SK-N-SH (cell line): ENCODE measurements around the gene ENTPD2.

Experiments used
- CHD2 ChIP-seq: fragments of 150-350 bp; IDR thresholded peaks from 2 replicates; pipeline ENCODE4 v1.6.1; 2018; ENCODE audit warnings: low read length; ENCODE audit not compliant: partially characterized antibody
- CTCF ChIP-seq: fragments of 200-600 bp; sonication (generic); IDR thresholded peaks from 2 replicates; pipeline ENCODE4 v1.6.1; 2017; ENCODE audit warnings: antibody characterized with exemption, mild to moderate bottlenecking, moderate library complexity
- ELF1 ChIP-seq: IDR thresholded peaks from 2 replicates; pipeline ENCODE4 v1.4.0; 2012
- MXI1 ChIP-seq: IDR thresholded peaks from 2 replicates; pipeline ENCODE4 v1.6.1; 2012; ENCODE audit warnings: mild to moderate bottlenecking, low read depth, low read length, improper control_type of control experiment
- POLR2AphosphoS5 ChIP-seq: IDR thresholded peaks from 2 replicates; pipeline ENCODE4 v1.6.1; 2012; ENCODE audit warnings: low read depth, low read length
- RAD21 ChIP-seq: IDR thresholded peaks from 2 replicates; pipeline ENCODE4 v1.6.1; 2012; ENCODE audit warnings: mild to moderate bottlenecking, low read length
- REST ChIP-seq: IDR thresholded peaks from 2 replicates; pipeline ENCODE4 v1.6.1; 2012; ENCODE audit warnings: mild to moderate bottlenecking, low read depth, low read length, moderate library complexity
- RFX5 ChIP-seq: IDR thresholded peaks from 2 replicates; pipeline ENCODE4 v1.6.1; 2012; ENCODE audit warnings: mild to moderate bottlenecking, improper control_type of control experiment, low read length
- RXRA ChIP-seq: IDR thresholded peaks from 2 replicates; pipeline ENCODE4 v1.4.0; 2012; ENCODE audit warnings: low read depth, mild to moderate bottlenecking, borderline replicate concordance
- TAF1 ChIP-seq: IDR thresholded peaks from 2 replicates; pipeline ENCODE4 v1.6.1; 2012; ENCODE audit warnings: low read depth, mild to moderate bottlenecking, low read length, moderate library complexity, borderline replicate concordance
- TCF12 ChIP-seq: IDR thresholded peaks from 2 replicates; pipeline ENCODE4 v1.4.0; 2012
- USF1 ChIP-seq: IDR thresholded peaks from 2 replicates; pipeline ENCODE4 v1.4.0; 2012; ENCODE audit warnings: low read depth, borderline replicate concordance
- YY1 ChIP-seq: IDR thresholded peaks from 2 replicates; pipeline ENCODE4 v1.4.0; 2012; ENCODE audit warnings: low read depth, mild to moderate bottlenecking
- TF ChIP-seq, protein P1 (sequence below): fragments of 150-350 bp; IDR thresholded peaks from 2 replicates; pipeline ENCODE4 v1.6.1; 2016; ENCODE audit warnings: mild to moderate bottlenecking, low read depth, low read length

- TF ChIP-seq TAF1, result no peak
- no peak for TF ChIP-seq CTCF
- no peak for TF ChIP-seq YY1
- no peak for TF ChIP-seq CHD2
- no peak for TF ChIP-seq POLR2AphosphoS5
- TF ChIP-seq RFX5, result no peak
- no peak for TF ChIP-seq ELF1
- TF ChIP-seq MXI1, result no peak
- TF ChIP-seq, protein P1, sequence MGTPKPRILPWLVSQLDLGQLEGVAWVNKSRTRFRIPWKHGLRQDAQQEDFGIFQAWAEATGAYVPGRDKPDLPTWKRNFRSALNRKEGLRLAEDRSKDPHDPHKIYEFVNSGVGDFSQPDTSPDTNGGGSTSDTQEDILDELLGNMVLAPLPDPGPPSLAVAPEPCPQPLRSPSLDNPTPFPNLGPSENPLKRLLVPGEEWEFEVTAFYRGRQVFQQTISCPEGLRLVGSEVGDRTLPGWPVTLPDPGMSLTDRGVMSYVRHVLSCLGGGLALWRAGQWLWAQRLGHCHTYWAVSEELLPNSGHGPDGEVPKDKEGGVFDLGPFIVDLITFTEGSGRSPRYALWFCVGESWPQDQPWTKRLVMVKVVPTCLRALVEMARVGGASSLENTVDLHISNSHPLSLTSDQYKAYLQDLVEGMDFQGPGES, result no peak
- TF ChIP-seq RAD21, result no peak
- TF ChIP-seq TCF12, result no peak
- TF ChIP-seq USF1, result no peak
- TF ChIP-seq REST, result no peak
- TF ChIP-seq RXRA, result no peak
Measured at GRCh38 chr9:137030538-137031527, 23.0 kb downstream of the ENTPD2 start.
